HG03095 (cell line): Measurements from ENCODE around the gene TOP3B.

Experiments used
- ATAC-seq: cut with Tn5 transposase; IDR thresholded peaks from one replicate; pipeline ENCODE4 v1.9.1; 2021; ENCODE audit warnings: moderate library complexity; ENCODE audit not compliant: unreplicated experiment

Gene TOP3B

DNA sequence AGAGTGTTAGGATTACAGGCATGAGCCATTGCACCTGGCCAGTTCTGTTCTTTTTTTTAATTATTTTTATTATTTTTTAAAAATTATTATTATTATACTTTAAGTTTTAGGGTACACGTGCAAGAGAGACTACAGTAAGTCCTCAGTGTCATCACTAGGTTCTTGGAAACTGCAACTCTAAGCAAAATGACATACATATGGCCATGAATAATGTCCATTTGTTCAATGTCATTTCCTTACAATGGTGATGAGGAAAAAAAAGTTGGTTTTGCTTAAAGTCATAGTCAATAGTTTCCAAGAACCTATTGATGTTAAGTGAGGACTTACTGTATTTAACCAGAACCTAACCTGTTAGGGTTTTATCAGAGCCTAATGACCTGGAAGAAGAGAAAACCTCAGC is 29.4 kb upstream of the TOP3B start:
- no peak for ATAC-seq

DNA sequence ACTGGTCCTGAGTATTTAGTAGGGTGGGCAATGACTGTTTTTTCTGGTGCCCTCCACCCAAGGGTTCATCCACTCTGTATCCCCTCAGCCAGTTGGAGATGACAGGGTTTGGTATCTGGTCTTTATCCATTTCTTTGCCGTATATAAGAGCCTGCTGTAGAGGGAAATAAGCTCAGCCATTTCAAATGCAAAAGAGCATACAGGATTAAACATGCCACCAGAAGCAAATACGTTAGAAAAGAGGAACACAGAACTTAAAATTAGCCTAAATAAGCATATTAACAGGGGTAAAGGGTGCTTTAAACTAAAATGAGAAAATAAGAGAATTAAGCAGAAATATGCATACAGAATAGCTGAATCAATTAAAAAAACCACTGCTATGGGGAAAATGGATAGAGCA is 27.8 kb upstream of the TOP3B start:
- ATAC-seq = no peak

DNA sequence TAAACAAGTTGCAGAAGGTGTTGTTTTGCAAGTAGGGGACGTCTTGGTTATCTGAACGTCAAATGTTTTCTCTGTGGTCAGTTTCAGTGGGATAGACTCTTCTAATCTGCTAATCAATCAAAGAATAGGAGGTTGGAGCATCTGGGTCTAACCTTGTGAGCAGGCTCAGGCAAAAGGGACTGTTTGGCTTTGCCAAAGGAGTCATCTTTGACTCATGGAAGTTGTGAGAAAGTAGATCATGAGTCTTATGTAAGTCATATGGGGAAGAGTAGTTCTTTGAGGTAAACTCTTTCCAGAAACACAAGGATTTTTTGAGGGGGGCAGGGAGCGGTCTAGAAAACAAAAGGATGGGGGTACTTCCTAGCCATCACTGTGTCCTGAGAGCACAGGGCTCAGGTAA is 27.1 kb upstream of the TOP3B start:
- ATAC-seq = no peak

DNA sequence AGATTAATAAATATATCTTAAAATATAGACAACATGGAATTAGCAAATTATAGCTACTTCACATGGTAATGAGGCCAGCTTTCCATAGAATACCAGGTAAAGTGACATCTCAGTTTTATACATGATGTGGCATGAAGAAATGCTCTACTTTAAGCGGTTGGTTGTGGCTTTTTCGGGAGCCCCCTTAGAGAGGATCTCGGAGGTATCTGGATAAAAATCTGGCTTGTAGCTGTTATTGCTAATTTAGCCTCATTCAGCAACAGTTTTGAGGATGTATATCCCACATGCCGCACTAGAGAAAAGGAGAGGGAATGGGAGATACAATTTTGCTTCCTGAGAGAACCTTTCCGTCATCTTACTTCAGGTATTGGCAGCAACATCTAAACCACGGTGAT is 24.0 kb upstream of the TOP3B start:
- no peak for ATAC-seq

DNA sequence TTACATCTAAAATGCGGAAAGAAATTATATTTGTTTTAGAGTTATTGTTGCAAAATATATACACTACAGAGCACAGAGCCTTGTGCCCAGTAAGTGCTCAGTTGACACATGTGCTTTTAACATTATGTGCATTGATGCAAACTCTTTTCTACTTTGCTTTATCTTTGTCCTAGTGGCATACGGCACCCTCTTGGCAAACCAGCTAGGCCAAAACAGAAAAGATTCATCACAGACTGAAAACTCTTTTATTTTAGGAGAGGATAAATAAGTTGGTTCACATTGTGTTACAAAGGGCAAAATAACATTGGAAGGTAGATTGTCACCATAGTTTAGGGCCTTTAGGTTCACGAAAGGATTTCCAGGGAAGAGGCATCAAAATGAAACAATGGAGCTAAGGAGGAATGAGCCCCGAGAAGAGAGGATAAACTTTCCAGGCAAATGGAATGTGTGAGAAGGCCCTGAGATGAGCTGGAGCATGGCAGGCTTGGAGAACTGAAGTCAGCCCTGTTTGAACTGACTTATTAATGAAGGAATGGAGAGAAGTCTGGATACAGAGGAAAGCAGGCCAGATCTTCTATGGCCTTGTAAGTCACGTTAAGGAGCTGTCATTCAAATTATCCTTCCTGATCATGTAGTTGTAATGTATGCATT is 23.5 kb upstream of the TOP3B start:
- ATAC-seq = no peak

DNA sequence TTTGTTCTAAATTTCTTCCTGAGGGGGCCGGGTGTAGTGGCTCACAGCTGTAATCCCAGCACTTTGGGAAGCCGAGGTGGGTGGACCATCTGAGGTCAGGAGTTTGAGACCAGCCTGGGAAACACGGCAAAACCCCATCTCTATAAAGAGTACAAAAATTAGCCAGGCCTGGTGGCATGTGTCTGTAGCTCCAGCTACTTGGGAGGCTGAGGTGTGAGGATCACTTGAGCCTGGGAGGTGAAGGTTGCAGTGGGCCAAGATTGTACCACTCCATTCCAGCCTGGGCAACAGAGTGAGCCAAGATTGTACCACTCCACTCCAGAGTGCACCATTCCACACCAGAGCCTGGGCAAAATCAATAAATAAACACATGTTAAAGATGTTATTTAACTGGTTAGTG is 20.6 kb upstream of the TOP3B start:
- no peak for ATAC-seq

DNA sequence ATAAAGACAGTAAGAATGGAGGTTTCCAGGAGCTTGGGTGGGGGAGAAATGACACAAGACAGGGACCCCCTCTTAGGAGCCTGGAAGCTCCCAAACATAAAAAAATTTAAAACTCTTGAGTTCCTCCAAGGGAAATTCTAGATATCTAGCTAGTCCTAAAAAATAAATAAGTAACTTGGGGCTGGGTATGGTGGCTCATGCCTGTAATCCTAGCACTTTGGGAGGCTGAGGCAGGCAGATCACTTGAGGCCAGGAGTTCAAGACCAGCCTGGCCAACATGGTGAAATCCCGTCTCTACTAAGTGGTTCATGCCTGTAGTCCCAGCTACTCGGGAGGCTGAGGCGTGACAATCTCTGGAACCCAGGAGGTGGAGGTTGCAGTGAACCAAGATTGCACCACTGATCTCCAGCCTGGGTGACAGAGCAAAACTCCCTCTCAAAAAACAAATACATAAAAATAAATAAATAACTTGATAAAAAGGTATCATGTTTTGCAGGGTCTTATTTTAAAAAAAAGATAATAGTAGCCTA is 20.0 kb upstream of the TOP3B start:
- no peak for ATAC-seq

DNA sequence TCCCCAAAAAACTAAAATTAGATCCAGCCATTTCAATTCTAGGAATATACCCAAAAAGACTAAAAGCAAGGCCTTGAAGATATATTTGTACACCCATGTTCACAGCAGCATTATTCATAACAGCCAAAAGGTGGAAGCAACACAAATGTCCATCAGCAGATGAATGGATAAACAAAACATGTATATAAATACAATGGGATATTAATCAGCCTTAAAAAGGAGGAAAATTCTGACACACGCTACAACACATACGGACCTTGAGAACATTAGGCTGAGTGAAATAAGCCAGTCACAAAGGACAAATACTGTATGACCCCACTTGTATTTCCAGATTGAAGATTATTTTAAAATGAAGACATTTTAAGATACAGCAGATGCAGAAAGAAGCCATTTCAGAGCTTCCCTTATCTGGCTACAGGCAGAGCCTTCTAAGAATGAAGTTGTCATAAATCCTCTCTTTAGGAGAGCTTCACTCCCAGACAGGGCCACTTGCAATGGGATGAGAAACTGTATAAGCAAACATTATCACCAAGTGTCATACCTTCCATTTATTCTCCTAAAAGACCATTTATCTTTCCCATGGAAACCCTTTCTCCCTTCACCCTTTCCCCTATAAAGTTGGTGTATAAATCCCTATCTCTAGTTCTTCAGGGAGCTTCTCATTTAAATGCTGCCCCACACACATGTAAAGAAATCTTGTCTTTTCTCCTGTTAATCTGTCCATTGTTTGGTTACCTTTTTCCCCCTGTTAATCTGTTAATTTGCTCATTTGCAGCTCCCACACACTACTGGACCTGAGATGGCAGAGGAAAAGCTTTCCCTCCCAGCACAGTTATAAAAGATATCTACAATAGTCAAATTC is 19.3 kb upstream of the TOP3B start:
- ATAC-seq = no peak

DNA sequence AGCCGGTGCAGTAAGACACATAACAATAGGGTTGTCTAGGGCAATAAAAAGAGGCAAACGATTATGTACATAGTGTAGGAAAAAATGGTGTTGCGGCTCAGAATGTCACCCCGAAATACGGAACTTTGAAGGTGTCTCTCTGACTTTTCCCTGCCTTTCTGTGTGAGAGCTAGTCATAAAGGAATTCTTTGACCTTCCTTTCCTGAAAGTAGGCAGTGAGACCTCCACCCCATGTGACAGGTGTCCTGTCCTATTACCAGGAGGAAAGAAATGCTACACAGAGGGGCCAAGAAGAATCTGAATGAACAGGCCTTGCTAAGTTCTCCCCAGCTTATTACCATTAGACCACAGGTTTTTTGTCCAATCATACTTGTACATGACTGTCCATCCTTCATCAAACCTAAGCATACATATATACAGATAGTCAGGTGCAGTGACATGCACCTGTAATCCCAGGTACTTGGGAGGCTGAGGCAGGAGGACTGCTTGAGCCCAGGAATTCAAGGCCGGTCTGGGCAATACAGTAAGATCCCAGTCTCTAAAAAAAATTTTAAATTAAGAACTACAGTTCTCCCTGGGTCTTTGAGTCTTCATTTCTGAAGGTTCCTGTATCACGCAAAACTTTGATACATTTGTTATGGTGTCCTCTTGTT is 16.1 kb upstream of the TOP3B start:
- no peak for ATAC-seq

DNA sequence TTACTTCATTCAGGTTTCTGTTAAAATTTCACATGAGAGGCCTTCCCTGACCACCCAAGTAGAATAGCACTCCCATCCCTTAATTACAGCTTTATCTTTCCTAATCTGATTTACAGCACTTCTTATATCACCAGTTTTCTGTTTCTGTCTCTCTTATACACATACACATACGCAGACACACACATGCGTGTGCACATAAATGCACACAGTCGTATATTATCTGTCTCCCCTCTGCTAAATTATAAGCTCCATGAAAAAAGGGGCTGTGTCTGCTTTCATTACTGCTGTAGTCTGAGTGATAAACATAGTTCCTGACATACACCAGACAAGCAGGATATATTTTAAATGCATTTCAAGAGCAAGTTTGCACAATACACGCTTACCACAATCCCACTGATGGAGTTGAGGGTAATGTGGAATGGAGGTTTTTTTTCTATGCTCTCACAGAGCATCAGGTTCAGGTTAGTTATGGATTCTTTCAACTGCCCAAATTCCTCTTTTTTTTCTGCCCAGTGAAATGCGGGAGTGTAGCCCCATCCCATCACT is 13.7 kb upstream of the TOP3B start:
- no peak for ATAC-seq

DNA sequence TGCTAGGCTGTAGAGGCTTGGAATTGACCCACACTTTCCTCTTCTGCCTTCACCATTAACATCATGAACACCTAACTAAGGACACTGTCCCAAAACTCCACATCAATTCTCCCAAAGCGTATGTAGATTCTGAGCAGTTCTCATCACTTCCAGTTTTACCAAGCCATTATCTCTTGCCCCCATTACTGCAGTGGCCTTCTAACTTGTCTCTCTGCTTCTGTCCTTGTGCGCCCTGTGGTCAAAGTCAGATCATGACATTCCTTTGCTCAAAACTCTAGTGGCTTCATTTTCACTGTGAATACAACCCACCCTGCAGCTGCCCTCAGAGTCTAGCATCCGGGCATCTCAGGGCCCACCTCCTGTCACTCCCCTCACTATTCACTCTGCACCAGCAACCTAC is 13.1 kb upstream of the TOP3B start:
- no peak for ATAC-seq

DNA sequence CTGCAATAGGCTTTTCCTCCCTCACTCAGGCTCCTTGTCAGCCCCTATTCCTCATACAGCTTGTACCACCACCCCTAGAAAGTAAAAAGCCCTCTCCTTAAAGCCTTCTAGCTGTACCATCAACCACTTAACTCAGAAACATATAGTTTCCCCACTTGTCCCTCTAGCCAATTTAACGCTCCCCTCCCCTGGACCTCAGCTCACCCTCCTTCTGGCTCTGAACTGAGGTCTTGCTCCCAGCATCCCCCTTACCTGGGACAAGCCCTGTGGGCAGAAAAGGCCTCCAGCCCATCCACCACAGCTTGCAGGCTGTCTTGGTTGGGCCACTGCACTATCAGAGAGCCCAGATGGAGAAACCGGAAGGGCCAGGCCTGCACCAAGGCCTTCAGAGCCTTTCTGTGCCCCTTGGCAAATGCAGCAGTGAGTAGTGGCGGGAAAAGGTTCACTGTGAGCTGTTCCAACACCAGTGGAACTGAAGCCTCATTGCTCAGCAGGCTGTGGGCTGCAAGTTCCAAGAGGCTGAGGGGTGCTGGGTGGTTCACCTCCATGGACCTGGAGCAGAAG is 12.4 kb upstream of the TOP3B start:
- no peak for ATAC-seq

DNA sequence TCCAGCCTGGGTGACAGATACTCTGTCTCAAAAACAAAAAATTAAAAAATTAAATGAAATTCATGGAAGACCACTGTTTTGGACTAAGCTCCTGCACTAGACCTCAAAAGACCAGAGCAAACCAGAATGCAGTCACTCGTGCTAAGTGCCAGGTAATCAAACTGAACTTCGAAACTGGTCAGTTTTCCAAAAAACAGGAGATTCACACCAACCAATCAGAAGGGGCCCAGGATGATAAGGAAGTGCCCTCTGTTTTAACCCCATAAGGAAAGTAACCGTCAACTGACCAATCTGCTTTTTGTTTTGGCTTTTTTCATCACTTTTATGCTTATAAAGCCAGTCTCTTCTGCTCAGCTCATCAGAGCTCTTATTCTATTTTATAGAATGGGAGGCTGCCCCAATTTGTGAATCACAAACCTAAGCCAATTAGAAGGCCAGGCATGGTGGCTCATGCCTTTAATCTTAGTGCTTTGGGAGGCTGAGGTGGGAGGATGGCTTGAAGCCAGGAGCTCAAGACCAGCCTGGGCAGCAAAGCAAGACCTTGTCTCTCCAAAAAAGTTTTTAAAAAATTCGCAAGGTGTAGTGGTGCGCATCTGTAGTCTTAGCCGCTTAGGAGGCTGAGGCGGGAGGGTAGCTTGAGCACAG is 10.1 kb upstream of the TOP3B start:
- ATAC-seq = no peak

DNA sequence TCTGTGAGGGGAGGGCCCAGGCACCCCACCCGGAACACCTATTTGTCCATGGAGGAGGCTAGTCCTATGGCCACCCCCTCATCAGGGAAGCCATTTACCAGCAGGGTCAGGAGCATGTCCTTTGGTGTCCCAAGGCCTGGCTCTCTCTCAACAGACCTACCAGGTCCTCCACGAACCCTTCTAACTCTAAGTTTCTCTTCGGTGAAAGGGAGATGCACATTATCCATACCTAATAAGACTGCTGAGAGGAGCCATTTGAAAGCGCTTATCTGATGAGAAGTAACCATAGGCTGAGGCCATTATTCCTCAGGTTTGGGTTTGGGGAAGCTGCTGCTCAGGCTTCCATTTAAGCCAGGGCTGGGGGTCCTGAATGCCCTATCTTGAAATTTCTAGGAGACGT is 9.2 kb upstream of the TOP3B start:
- ATAC-seq = no peak

DNA sequence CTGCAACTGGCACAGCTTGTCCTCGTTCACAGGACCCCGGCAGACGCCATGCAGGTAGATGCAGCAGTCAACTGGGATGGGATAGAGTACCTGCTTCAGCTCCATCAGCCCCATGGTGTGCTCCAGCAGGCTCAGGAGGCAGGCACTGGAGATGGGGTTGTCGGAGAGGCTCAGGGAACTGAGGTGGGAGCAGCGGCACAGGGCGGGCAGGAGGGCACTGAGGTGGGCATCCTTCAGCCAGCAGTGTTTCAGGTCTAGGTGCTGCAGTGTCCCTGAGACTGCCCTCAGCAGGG is 8.7 kb upstream of the TOP3B start:
- ATAC-seq = no peak

DNA sequence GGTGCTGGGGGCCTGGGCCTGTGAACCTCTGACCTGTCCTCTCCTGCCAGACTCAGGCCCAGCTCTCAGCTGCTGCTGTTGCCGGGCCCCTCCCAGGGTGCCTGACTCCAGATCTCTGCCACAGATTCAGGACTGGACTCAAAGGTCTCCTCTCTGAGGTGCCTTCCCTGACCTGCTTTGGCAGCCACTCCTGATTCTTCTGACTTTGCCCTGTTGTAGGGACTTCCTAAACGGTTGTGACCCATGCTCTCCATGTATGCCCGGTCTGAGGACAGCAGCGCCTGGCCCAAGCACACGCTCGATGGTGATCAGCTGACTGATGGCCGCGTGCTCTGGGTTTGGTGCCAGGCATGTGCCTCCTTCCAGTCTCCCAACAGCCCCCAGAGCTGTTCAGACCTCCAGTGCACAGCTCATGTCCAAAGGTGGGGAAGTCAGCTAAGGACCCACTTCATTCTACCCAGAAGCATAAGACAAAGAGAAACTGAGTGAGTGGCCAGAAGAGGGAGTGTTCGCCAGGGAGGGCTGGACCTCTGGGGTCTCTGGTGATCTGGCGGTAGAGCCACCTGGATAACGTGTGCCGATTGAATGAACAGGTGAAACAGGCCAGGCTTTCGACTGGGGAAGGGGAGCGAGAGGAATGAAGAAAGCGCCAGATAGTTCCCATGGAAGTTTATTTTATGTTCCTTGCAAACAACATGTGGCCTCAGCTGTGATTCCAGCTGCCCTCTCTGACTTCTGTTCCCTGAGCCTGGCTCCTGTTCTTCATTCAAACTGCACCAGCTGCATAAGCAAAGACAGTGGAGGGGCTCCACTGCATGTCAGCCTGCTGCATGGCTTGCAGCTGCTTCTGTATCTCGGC is 8.1 kb upstream of the TOP3B start:
- ATAC-seq = no peak

DNA sequence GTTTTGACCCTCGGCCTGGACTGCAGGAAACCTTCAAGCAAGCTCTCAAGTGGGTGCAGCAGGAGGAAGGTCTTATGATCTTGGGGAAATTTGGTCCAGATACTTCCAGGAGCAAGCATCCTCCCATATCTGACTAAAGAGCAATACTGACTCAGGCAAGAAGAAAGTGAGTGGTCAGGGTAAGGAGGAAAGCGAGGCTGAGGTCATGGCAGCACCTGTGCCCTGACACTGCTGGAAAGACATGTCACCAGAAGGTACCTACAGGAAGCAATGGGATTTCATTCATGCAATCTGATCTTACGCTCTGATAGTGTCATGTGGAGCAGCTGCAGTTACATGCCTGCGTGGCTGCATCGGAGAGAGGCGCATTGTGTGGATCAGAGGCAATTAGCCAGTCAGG is 6.5 kb upstream of the TOP3B start:
- no peak for ATAC-seq

DNA sequence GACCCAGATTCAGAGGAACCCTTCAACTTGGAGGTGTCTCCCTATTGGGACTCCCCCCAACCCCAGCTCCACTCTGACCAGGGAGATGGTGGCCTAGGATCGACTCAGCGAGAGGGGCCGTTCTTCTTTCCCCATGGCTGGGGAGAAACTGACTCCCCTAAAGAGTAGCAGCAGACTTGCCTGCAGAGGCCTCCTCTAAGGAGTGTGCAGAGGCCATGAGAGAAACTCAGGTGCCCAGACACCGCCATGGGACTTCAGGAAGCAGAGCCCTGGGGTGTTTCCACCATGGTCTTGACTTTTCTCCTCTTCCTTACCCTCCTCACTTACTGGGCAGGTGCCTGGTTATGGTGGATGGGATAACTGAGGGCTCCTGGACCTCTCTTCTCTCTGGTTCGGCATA is 2.6 kb upstream of the TOP3B start:
- no peak for ATAC-seq

DNA sequence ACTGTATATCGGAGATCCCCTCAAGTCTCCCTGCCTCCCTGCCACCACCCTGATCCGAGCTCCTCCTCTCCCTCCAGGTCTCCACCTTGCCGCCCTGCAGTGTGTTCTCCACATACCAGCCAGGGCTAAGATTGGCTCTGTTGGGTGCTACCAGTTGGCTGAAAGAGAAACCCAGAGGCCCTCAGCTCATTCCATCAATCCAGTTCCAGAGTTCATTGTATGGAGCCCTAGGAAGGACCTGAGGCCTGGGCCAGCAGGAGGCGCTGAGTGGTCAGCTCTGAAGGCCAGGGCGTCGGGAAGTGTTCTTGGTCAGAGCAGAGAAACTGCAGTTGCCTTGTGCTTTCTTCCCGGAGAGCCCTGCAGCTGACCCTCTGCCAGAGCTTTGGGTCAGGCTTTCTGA is 2.2 kb upstream of the TOP3B start:
- ATAC-seq = no peak

DNA sequence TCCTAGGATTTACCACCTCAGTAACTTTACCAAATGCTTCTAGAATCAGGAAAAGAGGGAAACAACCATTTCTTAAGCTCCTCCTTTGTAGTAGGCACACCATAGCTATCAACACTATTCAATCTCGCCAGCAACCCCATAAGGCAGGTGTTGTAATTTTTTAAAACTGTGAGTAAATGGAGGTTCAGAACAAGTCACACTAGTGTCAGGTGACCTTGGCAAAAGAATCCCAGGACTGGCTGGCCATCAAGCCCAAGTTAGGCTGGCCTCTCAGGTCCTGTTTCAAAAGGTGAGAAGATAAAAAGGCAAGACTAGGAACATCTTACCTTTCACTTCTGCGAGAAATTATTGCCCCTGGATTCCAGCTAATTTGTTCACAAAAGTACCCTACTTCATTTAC is 713 bp downstream of the TOP3B start:
- ATAC-seq = no peak
